H9 (cell line): Measurements from ENCODE around the gene FLCN. TPM values are rescaled to one million over a fixed set of nuclear protein-coding genes. Genes with fewer than 3 reads are reported as not detected.
A peak's percentile ranks its signal among the peaks of the same experiment; 100 is the strongest.

ENCODE experiments used
- DNase-seq: peaks from one replicate; pipeline ENCODE4 v3.0.0-alpha.2; 2017
- H2AFZ ChIP-seq: one replicate; pipeline ENCODE4 v1.6.1; 2013; ENCODE audit warnings: mild to moderate bottlenecking, low read length, control low read depth, moderate library complexity
- H2AK5ac ChIP-seq: 2 replicates; pipeline ENCODE4 v1.6.1; 2013; ENCODE audit warnings: low read length, control low read depth, mixed read lengths; ENCODE audit not compliant: insufficient read length
- H2BK120ac ChIP-seq: one replicate; pipeline ENCODE4 v1.6.1; 2013; ENCODE audit warnings: low read depth, mild to moderate bottlenecking, low read length, control low read depth, inconsistent platforms; ENCODE audit not compliant: poor library complexity, severe bottlenecking
- H2BK12ac ChIP-seq: 2 replicates; pipeline ENCODE4 v1.6.1; 2013; ENCODE audit warnings: low read length, control low read depth, mixed read lengths, low read depth; ENCODE audit not compliant: insufficient read length
- H2BK15ac ChIP-seq: 2 replicates; pipeline ENCODE4 v1.6.1; 2013; ENCODE audit warnings: low read depth, low read length, control low read depth
- H2BK20ac ChIP-seq: one replicate; pipeline ENCODE4 v1.6.1; 2013; ENCODE audit warnings: low read depth, mild to moderate bottlenecking, low read length, control low read depth, inconsistent platforms; ENCODE audit not compliant: poor library complexity, severe bottlenecking
- H2BK5ac ChIP-seq: 2 replicates; pipeline ENCODE4 v1.6.1; 2013; ENCODE audit warnings: low read length, control low read depth, mixed read lengths; ENCODE audit not compliant: insufficient read length
- H3K14ac ChIP-seq: 2 replicates; pipeline ENCODE4 v1.6.1; 2013; ENCODE audit warnings: low read length, control low read depth; ENCODE audit not compliant: insufficient read depth
- H3K18ac ChIP-seq: 2 replicates; pipeline ENCODE4 v1.6.1; 2013; ENCODE audit warnings: low read depth, mild to moderate bottlenecking, mixed read lengths, low read length, control low read depth; ENCODE audit not compliant: insufficient read length
- H3K23ac ChIP-seq: 2 replicates; pipeline ENCODE4 v1.6.1; 2013; ENCODE audit warnings: low read length, control low read depth, mixed read lengths, low read depth; ENCODE audit not compliant: insufficient read length
- H3K23me2 ChIP-seq: 2 replicates; pipeline ENCODE4 v1.6.1; 2013; ENCODE audit warnings: low read depth, mild to moderate bottlenecking, mixed read lengths, low read length, control low read depth; ENCODE audit not compliant: insufficient read length, poor library complexity, severe bottlenecking
- H3K27ac ChIP-seq: 2 replicates; pipeline ENCODE4 v1.5.1; 2013; ENCODE audit warnings: low read length, control low read depth, mixed read lengths, low read depth; ENCODE audit not compliant: insufficient read length
- H3K27me3 ChIP-seq: 2 replicates; pipeline ENCODE4 v1.6.1; 2013; ENCODE audit warnings: low read length, control low read depth, inconsistent platforms; ENCODE audit not compliant: insufficient read depth
- H3K4ac ChIP-seq: 2 replicates; pipeline ENCODE4 v1.6.1; 2013; ENCODE audit warnings: low read depth, mild to moderate bottlenecking, control low read depth, inconsistent platforms, low read length, moderate library complexity
- H3K4me1 ChIP-seq: 2 replicates; pipeline ENCODE4 v1.6.1; 2013; ENCODE audit warnings: low read length, control low read depth, inconsistent platforms; ENCODE audit not compliant: insufficient read depth
- H3K4me2 ChIP-seq: 2 replicates; pipeline ENCODE4 v1.6.1; 2013; ENCODE audit warnings: low read length, control low read depth, mixed read lengths; ENCODE audit not compliant: insufficient read length, insufficient read depth
- H3K56ac ChIP-seq: 2 replicates; pipeline ENCODE4 v1.6.1; 2013; ENCODE audit warnings: low read depth, mild to moderate bottlenecking, mixed read lengths, low read length, control low read depth; ENCODE audit not compliant: insufficient read length
- H3K79me1 ChIP-seq: 2 replicates; pipeline ENCODE4 v1.6.1; 2013; ENCODE audit warnings: low read depth, mild to moderate bottlenecking, moderate library complexity, low read length, control low read depth, inconsistent platforms; ENCODE audit not compliant: insufficient read depth, poor library complexity, severe bottlenecking
- H3K79me2 ChIP-seq: 2 replicates; pipeline ENCODE4 v1.6.1; 2013; ENCODE audit warnings: low read length, control low read depth, inconsistent platforms; ENCODE audit not compliant: insufficient read depth
- H3K9ac ChIP-seq: 2 replicates; pipeline ENCODE4 v1.6.1; 2013; ENCODE audit warnings: low read length, control low read depth, mixed read lengths; ENCODE audit not compliant: insufficient read length; ENCODE audit errors: extremely low read depth
- H3K9me3 ChIP-seq: one replicate; pipeline ENCODE4 v1.6.1; 2013; ENCODE audit warnings: low read depth, low read length, inconsistent platforms; ENCODE audit not compliant: control insufficient read depth
- H3T11ph ChIP-seq: one replicate; pipeline ENCODE4 v1.6.1; 2013; ENCODE audit warnings: mild to moderate bottlenecking, low read length, control low read depth, inconsistent platforms
- H4K20me1 ChIP-seq: one replicate; pipeline ENCODE4 v1.6.1; 2013; ENCODE audit not compliant: control insufficient read depth, insufficient read length, insufficient read depth
- H4K5ac ChIP-seq: 2 replicates; pipeline ENCODE4 v1.6.1; 2013; ENCODE audit warnings: low read depth, mild to moderate bottlenecking, mixed read lengths, low read length, control low read depth; ENCODE audit not compliant: insufficient read length
- H4K8ac ChIP-seq: replicated peaks from 2 replicates; pipeline ENCODE4 v1.6.1; 2013; ENCODE audit warnings: low read length, control low read depth, mixed read lengths, low read depth; ENCODE audit not compliant: insufficient read length
- H4K91ac ChIP-seq: 2 replicates; pipeline ENCODE4 v1.6.1; 2013; ENCODE audit warnings: low read depth, mild to moderate bottlenecking, moderate library complexity, mixed read lengths, low read length, control low read depth; ENCODE audit not compliant: insufficient read length
- H3K27ac Mint-ChIP-seq, 3 experiments: 2 replicates in 2 of 3; 3 replicates in 1 of 3; pipeline ENCODE4 v1.8.0; 2020 to 2021; ENCODE audit warnings: mixed read lengths in 3 of 3, mild to moderate bottlenecking in 1 of 3, moderate library complexity in 1 of 3
- H3K27me3 Mint-ChIP-seq: 2 replicates; pipeline ENCODE4 v1.8.0; 2021; ENCODE audit warnings: low read depth, mild to moderate bottlenecking, moderate library complexity, mixed read lengths
- H3K36me3 Mint-ChIP-seq, 3 experiments: 2 replicates in 2 of 3; 3 replicates in 1 of 3; pipeline ENCODE4 v1.8.0; 2020 to 2021; ENCODE audit warnings: low read depth in 3 of 3, mixed read lengths in 3 of 3; ENCODE audit not compliant: insufficient read depth in 1 of 3
- H3K4me1 Mint-ChIP-seq, 2 experiments: 2 replicates each; pipeline ENCODE4 v1.8.0; 2020; ENCODE audit warnings: mixed read lengths in 2 of 2
- H3K4me3 Mint-ChIP-seq, 2 experiments: 2 replicates in 1 of 2; 3 replicates in 1 of 2; pipeline ENCODE4 v1.8.0; 2020 to 2021; ENCODE audit warnings: mild to moderate bottlenecking in 2 of 2, mixed read lengths in 2 of 2, moderate library complexity in 1 of 2
- H3K9me3 Mint-ChIP-seq, 2 experiments: 2 replicates in 1 of 2; 3 replicates in 1 of 2; pipeline ENCODE4 v1.8.0; 2020; ENCODE audit warnings: mild to moderate bottlenecking in 2 of 2, mixed read lengths in 2 of 2, moderate library complexity in 1 of 2
- WGBS: extraction: QIAGEN DNeasy Blood & Tissue Kit; methylation state at CpG from one replicate; pipeline ENCODE4 v1.1.7; 2013; ENCODE audit warnings: missing lambda C conversion rate, low lambda C conversion rate, mixed read lengths; ENCODE audit not compliant: insufficient read length; ENCODE audit errors: extremely low coverage; 5-methylcytosine and 5-hydroxymethylcytosine counted together
- total RNA-seq: library from RNA; stranded (reverse); gene quantifications from 2 replicates; pipeline ENCODE4 v1.2.1, GENCODE V29; 2021
- TF ChIP-seq, protein P1 (sequence below): fragments of 200-600 bp; sonication (generic); conservative IDR thresholded peaks from 3 replicates; pipeline ENCODE4 v1.8.0; 2021; ENCODE audit warnings: antibody characterized with exemption, mild to moderate bottlenecking

FLCN gene
- total RNA-seq, 1 experiment from 2014 or later: 33.3 TPM

GRCh38 chr17:17235212-17236174 lies 1.5 kb downstream of the FLCN start:
- Mint-ChIP-seq H3K27me3 (no peaks in the 10 kb centered on the region), H3K4me3 (peak overlapping the region; percentile 97 to 99), H3K27ac (0 out of 7 replicates have a peak overlapping the region, but pooled peaks of 1 of the 3 experiments have one; percentile 63), H3K4me1 (peaks cover 21% of the 10 kb centered on the region in 2 experiments), H3K36me3 (peaks cover 10 to 21% (median 19%) of the 10 kb centered on the region in 3 experiments; a peak in 5 of 7 replicates), H3K9me3 (no peaks in the 10 kb centered on the region)
- peaks cover 9% of the 10 kb centered on the region; the same call in 1 of the 2 replicates for H3K79me2 ChIP-seq
- no peak overlapping the region for H3K14ac ChIP-seq
- H3T11ph ChIP-seq: no peak overlapping the region
- H4K5ac ChIP-seq: no peak overlapping the region
- no peak overlapping the region for H2BK5ac ChIP-seq
- DNase-seq: no peak
- no peak overlapping the region for H2BK15ac ChIP-seq
- H4K91ac ChIP-seq: no peak overlapping the region
- no peak overlapping the region for H3K23ac ChIP-seq
- H3K18ac ChIP-seq: no peak overlapping the region
- H3K9ac ChIP-seq: no peak overlapping the region
- no peak overlapping the region for H2BK20ac ChIP-seq
- H2BK12ac ChIP-seq: no peak overlapping the region
- H2AK5ac ChIP-seq: no peak overlapping the region
- no peak overlapping the region for H2AFZ ChIP-seq
- H3K79me1 ChIP-seq: peaks cover 3% of the 10 kb centered on the region
- H4K8ac ChIP-seq: no peak overlapping the region
- H3K23me2 ChIP-seq: peaks cover 5% of the 10 kb centered on the region
- peak overlapping the region; percentile 92 for H3K4me2 ChIP-seq
- no peak overlapping the region for H3K4ac ChIP-seq
- H3K27ac ChIP-seq: no peak overlapping the region
- H3K9me3 ChIP-seq: no peaks in the 10 kb centered on the region
- H3K27me3 ChIP-seq: no peaks in the 10 kb centered on the region
- no CpG with 5 or more reads among the region's 19 CpGs for WGBS
- peaks cover 11% of the 10 kb centered on the region for H3K4me1 ChIP-seq
- no peak overlapping the region for H2BK120ac ChIP-seq
- H3K56ac ChIP-seq: no peak overlapping the region
- no peaks in the 10 kb centered on the region for H4K20me1 ChIP-seq
- TF ChIP-seq, protein P1, sequence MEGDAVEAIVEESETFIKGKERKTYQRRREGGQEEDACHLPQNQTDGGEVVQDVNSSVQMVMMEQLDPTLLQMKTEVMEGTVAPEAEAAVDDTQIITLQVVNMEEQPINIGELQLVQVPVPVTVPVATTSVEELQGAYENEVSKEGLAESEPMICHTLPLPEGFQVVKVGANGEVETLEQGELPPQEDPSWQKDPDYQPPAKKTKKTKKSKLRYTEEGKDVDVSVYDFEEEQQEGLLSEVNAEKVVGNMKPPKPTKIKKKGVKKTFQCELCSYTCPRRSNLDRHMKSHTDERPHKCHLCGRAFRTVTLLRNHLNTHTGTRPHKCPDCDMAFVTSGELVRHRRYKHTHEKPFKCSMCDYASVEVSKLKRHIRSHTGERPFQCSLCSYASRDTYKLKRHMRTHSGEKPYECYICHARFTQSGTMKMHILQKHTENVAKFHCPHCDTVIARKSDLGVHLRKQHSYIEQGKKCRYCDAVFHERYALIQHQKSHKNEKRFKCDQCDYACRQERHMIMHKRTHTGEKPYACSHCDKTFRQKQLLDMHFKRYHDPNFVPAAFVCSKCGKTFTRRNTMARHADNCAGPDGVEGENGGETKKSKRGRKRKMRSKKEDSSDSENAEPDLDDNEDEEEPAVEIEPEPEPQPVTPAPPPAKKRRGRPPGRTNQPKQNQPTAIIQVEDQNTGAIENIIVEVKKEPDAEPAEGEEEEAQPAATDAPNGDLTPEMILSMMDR: no peak
